ENCODE measurements around the gene MC1R. TPM values are rescaled to one million over a fixed set of nuclear protein-coding genes. Genes with fewer than 3 reads are reported as not detected.
"Not testable (repeated sequence)": the region's sequence is repeated elsewhere in the genome, so short reads cannot be mapped to it uniquely, and the experiment has no call there.

The MC1R gene
- total RNA-seq, 2 experiments from 2014 or later, result 1.6 to 1.8 TPM

- ChIA-PET POLR2A (interaction anchor here (0.5 kb wide), 1 partner anchor 738 kb away, joined by 5 read pairs; no protein-coding TSS in a partner anchor), CTCF (interaction anchor here (0.7 to 2.4 kb wide), 12 partner anchors 8 to 205 kb away, joined by 3 to 10 read pairs (median 4); partner anchors contain the start of genes MC1R and TUBB3)
Observed at GRCh38 chr16:89910717-89911354, 7.8 kb upstream of the MC1R start.

DNA sequence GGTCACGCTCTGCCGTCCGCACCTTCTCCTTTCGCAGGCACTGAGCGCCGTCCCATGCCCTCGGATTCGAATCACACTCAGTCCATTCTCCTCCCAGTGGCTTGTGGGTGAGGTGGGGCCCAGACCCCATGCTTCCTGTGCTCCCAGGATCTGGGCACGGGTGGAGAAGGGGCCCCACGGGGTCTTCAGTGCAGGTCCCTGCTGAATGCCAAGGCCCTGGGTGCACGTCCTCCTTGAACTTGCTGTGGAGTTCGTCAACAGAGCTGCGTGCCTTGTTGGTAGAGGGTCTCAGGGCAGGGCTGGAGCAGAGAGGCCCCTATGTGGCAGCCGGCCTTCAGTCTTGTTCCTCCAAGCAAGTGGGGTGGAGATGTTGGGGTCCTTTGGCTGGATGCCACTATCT lies 7.3 kb upstream of the MC1R start:
- POLR2A ChIA-PET, result no interaction called here
- CTCF ChIA-PET, result interaction anchor here (1.0 kb wide), 1 partner anchor 74 kb away, joined by 3 read pairs; no protein-coding TSS in a partner anchor

- ChIA-PET CTCF (interaction anchor here (1.2 kb wide), 1 partner anchor 15 kb away, joined by 5 read pairs; no protein-coding TSS in a partner anchor), POLR2A (no interaction called here)
Observed at GRCh38 chr16:89912143-89912542, 6.5 kb upstream of the MC1R start.

GRCh38 chr16:89912627-89913026 lies 6.0 kb upstream of the MC1R start:
- POLR2A ChIA-PET, result no interaction called here

DNA sequence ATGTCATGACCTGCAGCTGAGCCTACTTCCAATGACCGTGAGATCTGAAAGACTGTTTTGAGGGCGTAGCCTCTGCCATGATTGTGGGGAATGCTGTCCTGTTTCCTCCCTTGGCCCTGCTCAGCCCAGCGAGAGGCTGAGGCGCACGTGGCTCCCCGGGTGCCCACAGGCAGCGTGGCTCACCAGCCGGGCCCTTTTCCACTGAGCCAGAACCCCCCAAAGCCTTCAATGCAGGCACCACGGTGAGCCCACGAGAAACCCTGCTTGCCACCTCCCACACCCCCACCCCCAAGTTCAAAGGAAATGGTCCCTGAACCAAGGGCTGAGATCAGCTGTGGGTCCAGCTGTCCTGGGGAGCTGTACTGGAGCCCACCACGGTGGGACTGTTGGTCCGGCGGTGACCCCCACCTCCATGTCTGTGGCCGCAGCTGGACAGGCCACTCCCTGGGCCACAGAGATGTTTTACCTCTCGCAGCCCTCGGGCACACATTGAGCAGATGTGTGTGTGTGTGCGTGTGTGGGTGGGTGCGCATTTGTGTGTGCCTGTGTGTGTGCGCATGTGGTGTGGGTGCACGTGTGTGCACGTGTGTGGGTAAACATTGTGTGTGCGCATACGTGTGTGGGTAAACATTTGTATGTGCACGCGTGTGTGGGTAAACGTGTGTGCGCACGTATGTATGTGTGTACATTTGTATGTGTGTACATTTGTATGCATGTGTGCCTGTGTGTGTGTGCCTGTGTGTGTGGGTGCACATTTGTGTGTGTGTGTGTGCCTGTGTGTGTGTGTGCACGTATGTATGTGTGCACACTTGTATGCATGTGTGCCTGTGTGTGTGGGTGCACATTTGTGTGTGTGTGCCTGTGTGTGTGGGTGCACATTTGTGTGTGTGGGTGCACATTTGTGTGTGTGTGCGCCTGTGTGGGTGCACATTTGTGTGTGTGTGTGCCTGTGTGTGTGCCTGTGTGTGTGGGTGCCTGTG lies 5.0 kb upstream of the MC1R start:
- CTCF ChIA-PET, result no interaction called here
- POLR2A ChIA-PET, result no interaction called here

More at GRCh38 chr16:89912627-89913026, 6.0 kb upstream of the MC1R start:
- CTCF ChIA-PET, result interaction anchor here (1.2 kb wide), 1 partner anchor 16 kb away, joined by 5 read pairs; no protein-coding TSS in a partner anchor

DNA sequence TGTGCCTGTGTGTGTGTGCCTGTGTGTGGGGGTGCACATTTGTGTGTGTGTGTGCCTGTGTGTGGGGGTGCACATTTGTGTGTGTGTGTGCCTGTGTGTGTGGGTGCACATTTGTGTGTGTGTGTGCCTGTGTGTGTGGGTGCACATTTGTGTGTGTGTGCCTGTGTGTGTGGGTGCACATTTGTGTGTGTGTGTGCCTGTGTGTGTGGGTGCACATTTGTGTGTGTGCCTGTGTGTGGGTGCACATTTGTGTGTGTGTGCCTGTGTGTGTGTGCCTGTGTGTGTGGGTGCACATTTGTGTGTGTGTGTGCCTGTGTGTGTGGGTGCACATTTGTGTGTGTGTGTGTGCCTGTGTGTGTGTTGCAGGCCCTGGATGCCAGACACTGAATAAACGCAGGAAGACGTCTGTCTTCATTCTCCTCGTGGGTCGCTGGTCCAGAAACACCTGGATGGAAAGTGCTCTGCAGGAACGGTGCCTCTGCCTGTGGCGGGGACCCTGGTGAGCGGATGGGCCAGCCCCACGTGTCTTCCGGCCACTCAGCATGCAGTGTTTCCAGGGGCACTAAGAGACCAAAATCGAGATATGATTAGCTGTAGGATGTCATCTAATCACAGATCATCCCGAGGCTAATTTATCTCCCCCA lies 3.9 kb upstream of the MC1R start:
- CTCF ChIA-PET, POLR2A ChIA-PET: not testable (repeated sequence)

- CTCF ChIA-PET, result interaction anchor here (0.7 kb wide), 1 partner anchor 55 kb away, joined by 3 read pairs; no protein-coding TSS in a partner anchor
Observed at GRCh38 chr16:89915303-89916232, 3.1 kb upstream of the MC1R start.

GRCh38 chr16:89917773-89918452 lies 749 bp upstream of the MC1R start:
- POLR2A ChIA-PET, result interaction anchor here (0.7 kb wide), 1 partner anchor 195 kb away, joined by 3 read pairs; no protein-coding TSS in a partner anchor
- CTCF ChIA-PET, result interaction anchor here (1.2 to 2.4 kb wide), 3 partner anchors 8 to 218 kb away, joined by 3 to 10 read pairs (median 7); no protein-coding TSS in a partner anchor

More at GRCh38 chr16:89915303-89916232, 3.1 kb upstream of the MC1R start:
- POLR2A ChIA-PET, result no interaction called here

DNA sequence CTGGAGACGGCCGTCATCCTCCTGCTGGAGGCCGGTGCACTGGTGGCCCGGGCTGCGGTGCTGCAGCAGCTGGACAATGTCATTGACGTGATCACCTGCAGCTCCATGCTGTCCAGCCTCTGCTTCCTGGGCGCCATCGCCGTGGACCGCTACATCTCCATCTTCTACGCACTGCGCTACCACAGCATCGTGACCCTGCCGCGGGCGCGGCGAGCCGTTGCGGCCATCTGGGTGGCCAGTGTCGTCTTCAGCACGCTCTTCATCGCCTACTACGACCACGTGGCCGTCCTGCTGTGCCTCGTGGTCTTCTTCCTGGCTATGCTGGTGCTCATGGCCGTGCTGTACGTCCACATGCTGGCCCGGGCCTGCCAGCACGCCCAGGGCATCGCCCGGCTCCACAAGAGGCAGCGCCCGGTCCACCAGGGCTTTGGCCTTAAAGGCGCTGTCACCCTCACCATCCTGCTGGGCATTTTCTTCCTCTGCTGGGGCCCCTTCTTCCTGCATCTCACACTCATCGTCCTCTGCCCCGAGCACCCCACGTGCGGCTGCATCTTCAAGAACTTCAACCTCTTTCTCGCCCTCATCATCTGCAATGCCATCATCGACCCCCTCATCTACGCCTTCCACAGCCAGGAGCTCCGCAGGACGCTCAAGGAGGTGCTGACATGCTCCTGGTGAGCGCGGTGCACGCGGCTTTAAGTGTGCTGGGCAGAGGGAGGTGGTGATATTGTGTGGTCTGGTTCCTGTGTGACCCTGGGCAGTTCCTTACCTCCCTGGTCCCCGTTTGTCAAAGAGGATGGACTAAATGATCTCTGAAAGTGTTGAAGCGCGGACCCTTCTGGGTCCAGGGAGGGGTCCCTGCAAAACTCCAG lies 1.1 kb downstream of the MC1R start:
- POLR2A ChIA-PET, result interaction anchor here (1.0 kb wide), 1 partner anchor 30 kb away, joined by 3 read pairs; no protein-coding TSS in a partner anchor

GRCh38 chr16:89920723-89921122 lies 2.1 kb downstream of the MC1R start:
- POLR2A ChIA-PET, result interaction anchor here (1.0 kb wide), 1 partner anchor 29 kb away, joined by 3 read pairs; no protein-coding TSS in a partner anchor
- CTCF ChIA-PET, result no interaction called here

More for the DNA sequence above, 1.1 kb downstream of the MC1R start:
- CTCF ChIA-PET, result interaction anchor here (0.5 to 2.4 kb wide), 3 partner anchors 10 to 220 kb away, joined by 3 to 10 read pairs (median 7); no protein-coding TSS in a partner anchor

- POLR2A ChIA-PET, result interaction anchor here (1.0 kb wide), 1 partner anchor 29 kb away, joined by 3 read pairs; no protein-coding TSS in a partner anchor
Observed at GRCh38 chr16:89921131-89921701, 2.6 kb downstream of the MC1R start.

DNA sequence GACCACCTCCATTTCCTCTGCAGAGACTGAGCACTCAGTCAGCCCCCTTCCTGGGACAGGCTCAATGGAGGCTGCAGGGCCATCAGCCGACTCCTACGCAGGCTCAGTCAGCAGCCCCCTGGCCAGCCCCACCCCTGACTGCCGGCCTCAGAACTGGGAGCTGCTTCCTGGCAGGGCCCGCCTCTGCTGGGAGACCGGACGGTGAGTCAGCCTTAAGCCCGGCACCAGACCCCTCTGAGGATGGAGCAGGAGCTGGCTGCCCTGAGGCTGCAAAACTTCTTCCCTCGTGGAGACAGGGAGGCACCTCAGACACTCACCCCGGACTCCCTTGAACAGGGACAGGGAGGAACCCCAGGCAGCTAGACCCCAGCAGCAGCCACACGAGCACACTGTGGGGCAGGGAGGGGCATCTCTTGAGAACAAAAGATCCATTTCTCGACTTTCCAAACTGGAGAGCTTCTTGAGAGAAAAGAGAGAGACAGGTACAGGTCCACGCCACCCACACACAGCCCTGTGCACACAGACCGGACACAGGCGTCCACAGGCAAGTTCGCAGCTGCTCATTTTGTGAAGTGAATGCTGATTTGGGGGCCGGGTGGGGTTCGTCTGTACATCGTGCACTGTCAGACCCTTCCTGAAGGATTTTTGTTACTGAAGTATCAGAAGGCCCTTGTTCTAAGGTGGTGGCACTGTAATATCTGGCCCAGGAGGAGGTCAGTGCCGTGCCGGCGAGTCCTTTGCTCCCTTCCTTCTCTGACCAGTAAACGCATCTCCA lies 3.2 kb downstream of the MC1R start:
- ChIA-PET POLR2A (interaction anchor here (1.0 kb wide), 1 partner anchor 48 kb away, joined by 3 read pairs; the partner anchor contains the start of gene TCF25), CTCF (interaction anchor here (1.3 kb wide), 2 partner anchors 12 to 160 kb away, joined by 3 to 7 read pairs; no protein-coding TSS in a partner anchor)

More at GRCh38 chr16:89921131-89921701, 2.6 kb downstream of the MC1R start:
- CTCF ChIA-PET, result interaction anchor here (1.3 kb wide), 2 partner anchors 11 to 161 kb away, joined by 3 to 7 read pairs; no protein-coding TSS in a partner anchor

DNA sequence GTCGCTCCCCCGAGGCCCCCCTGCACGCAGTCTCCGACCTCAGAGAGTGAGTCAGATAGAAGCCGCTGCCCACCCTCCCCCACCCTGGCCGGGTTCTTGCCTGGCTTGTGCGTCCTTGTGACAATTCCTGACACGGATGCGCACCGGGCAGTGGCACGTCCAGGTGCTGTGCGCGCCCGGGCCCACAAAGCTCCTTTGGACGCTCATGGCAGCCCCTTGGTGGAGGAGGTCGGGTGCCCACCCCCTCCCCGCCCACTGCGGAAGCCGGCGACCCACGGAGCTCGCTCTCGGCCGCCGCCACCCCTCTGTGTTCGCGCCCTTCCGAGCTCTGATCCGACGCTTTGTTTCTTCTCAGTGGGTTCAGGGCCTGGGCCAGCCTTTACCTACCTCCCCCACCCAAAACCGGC lies 3.8 kb downstream of the MC1R start:
- POLR2A ChIA-PET, result interaction anchor here (1.0 kb wide), 1 partner anchor 49 kb away, joined by 3 read pairs; the partner anchor contains the start of gene TCF25
- CTCF ChIA-PET, result interaction anchor here (0.6 to 1.3 kb wide), 4 partner anchors 12 to 160 kb away, joined by 3 to 7 read pairs (median 3); no protein-coding TSS in a partner anchor

DNA sequence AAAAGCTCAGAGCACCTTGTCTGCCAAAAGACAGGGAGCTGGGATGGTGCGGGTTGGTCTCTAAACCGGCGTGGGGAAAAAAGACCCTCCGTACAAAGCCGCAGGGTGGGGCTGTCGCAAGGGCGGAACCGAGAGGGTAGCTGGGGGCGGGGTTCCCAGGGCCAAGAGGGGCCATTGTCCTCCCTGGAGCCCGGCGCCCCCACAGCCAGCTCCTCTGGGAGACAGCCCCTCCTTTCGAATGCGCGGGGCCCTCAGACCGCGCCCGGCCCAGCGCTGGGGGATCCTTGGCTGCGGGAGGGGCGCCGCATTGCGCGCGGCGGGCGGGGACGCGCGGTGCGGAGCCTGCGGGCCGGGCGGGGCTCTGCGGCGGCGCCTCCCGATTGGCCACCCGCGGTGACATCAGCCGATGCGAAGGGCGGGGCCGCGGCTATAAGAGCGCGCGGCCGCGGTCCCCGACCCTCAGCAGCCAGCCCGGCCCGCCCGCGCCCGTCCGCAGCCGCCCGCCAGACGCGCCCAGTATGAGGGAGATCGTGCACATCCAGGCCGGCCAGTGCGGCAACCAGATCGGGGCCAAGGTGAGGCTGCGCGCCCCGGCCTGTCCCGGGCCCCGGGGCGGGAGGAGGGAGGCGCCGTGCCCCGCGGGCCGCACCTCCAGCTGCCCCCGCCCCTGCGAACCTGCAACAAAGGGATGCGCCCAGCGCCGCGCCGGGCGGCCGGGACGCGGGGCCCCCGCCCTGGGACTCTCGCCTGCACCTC lies 4.4 kb downstream of the MC1R start, which contains the start of gene TUBB3:
Gene TUBB3, plus strand, starts transcription at position 459 of the 756 bp plus-strand sequence. Its CDS starts 60 bp downstream, at position 519.
- ChIA-PET CTCF (interaction anchor here (0.6 to 1.1 kb wide), 3 partner anchors 13 to 62 kb away, joined by 3 read pairs; no protein-coding TSS in a partner anchor), POLR2A (interaction anchor here (1.0 kb wide), 1 partner anchor 50 kb away, joined by 3 read pairs; the partner anchor contains the start of gene TCF25)

Measured in activated CD8-positive, alpha-beta memory T cell treated with anti-CD3 and anti-CD28 coated beads for 36 hours (primary cell).